GM12874 (cell line): Measurements from ENCODE around the gene DHRS1.

Experiments
- TF ChIP-seq, protein P1 (sequence below): IDR thresholded peaks from 2 replicates; pipeline ENCODE4 v1.5.1; 2011; ENCODE audit warnings: low read depth, mild to moderate bottlenecking, control low read depth, low read length, moderate library complexity; ENCODE audit not compliant: insufficient read depth

Gene DHRS1

DNA sequence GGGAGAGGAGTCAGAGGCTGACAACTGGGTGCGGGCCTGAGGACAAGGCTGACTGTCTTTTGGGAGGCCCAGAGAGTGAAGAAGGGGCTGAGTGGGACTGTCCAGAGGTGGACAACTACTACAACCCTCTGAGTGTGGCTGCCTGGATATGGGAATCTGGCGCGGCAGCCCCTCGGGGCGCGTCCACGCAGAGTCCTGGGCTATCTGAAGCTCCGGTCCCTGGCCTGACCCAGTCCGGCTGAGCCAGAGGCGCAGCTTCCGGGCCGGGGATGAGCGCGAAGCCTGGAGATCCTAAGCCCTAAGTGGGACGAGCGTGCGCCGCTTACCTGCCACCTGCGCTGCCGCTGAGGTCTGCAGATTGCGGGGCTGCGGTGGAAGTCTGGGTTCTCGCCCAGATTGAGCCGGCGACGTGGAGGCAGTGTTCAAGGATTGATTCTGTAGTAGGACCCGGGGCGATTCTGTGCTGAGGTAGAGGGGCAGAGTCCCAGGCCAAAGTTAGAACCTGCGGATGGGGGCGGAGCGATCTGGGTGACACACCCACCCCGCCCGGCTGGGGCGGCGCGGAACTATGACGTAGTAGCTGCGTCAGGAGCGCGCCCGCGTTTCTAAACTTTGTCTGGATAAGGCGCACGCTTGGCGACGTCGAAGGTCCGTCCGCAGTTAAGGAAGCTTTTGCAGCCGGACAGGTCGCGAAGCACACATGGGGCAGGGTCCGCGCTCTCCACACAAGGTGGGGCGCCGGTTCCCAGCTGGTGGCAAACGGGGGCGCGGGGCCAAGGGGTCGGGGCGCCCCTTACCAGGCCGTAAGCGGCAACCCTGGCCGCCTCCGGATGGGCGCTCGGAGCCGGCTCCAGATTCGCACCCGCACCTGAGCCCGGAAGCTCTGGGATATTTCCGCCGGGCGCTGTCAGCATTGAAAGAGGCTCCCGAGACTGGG lies at the start of gene DHRS1, which contains the start of gene NOP9:
Gene DHRS1, minus strand, starts transcription at position 526 of the 937 bp plus-strand sequence. CDS start 674 bp downstream, outside the sequence.
Gene NOP9, plus strand, starts transcription at position 596 of the 937 bp plus-strand sequence. Its CDS starts 105 bp downstream, at position 701.
- TF ChIP-seq, protein P1, sequence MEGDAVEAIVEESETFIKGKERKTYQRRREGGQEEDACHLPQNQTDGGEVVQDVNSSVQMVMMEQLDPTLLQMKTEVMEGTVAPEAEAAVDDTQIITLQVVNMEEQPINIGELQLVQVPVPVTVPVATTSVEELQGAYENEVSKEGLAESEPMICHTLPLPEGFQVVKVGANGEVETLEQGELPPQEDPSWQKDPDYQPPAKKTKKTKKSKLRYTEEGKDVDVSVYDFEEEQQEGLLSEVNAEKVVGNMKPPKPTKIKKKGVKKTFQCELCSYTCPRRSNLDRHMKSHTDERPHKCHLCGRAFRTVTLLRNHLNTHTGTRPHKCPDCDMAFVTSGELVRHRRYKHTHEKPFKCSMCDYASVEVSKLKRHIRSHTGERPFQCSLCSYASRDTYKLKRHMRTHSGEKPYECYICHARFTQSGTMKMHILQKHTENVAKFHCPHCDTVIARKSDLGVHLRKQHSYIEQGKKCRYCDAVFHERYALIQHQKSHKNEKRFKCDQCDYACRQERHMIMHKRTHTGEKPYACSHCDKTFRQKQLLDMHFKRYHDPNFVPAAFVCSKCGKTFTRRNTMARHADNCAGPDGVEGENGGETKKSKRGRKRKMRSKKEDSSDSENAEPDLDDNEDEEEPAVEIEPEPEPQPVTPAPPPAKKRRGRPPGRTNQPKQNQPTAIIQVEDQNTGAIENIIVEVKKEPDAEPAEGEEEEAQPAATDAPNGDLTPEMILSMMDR = no peak

DNA sequence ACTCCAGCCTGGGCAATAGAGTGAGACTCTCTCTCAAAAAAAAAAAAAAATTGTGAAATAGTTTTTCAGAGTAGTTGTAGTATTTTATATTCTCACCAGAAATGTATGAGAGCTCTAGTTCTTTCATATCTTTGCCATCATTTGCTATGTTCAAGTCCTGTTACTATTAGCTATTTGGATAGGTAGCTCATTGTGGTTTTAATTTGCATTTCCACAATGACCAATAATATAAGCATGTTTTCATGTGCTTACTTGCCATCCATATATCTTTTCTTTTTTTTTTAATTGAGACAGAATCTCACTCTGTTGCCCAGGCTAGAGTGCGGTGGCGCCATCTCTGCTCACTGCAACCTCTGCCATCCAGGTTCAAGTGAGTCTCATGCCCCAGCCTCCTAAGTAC lies 48.6 kb upstream of the DHRS1 start:
- TF ChIP-seq, protein P1 = no peak

DNA sequence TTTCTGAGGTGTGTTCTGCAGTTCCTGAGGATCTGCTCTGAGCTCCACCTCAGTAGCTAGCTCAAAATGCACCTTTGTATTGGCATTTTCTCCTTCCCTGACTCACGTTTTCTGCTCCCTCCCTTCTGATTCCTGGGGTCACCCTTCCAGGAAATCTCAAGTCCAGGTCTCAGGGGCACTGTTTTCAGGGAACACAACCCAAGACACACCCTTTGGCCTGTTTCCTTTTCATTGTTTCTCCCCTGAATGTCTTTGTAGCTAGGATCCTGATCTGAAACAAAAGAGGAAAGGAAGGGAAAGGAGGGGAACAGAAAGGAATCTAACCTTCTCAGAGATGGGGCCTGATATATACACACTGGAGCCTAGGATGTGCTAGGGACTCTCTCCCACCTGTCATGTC lies 47.6 kb upstream of the DHRS1 start:
- TF ChIP-seq, protein P1 = no peak

DNA sequence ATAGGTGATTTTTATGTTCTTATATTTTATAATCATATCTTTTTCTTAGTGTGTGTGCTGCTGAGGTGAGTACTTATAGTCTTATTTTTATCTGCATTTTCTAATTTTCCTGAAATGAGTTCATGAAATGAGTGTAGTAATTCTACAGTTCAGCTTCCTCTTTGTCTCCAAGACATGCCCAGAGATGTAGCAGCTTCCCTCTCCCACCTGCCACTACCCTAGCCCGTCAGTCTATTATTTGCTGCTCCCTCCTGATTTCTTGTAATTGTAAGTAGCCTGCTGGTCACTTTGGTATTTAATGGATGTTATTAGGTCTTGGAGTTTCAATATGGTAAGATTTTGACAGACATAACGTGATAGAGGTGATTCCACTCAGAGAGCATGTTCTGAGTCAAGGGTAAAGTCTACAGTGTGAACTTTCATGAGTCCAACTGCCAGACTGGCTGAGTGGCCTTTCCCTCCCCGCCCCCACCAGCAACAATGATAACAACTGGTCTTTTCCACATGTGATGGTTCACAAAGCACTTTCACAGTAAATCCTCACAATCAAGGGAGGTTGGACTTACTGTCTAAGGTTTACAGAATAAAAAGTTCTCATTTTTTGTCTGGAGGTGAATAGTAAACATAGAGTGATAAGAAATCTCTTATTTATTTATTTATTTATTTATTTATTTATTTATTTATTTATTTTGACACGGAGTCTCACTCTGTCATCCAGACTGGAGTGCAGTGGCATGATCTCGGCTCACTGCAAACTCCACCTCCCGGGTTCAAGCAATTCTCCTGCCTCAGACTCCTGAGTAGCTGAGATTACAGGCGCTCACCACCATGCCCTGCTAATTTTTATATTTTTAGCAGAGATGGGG lies 44.4 kb upstream of the DHRS1 start:
- TF ChIP-seq, protein P1 = no peak

DNA sequence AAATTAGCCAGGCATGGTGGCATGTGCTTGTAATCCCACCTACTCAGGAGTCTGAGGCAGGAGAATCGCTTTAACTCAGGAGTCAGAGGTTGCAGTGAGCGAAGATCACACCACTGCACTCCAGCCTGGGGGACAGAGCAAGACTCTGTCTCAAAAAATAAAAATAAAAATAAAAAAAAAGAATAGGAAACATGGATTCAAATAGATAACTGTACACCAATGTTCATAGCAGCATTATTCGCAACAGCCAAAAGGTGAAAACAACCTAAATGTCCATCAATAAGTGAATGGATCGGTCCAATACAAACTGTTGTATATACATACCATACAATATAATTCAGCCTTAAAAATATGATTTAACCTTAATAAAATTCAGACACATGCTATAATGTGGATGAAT lies 43.3 kb upstream of the DHRS1 start:
- TF ChIP-seq, protein P1 = no peak

DNA sequence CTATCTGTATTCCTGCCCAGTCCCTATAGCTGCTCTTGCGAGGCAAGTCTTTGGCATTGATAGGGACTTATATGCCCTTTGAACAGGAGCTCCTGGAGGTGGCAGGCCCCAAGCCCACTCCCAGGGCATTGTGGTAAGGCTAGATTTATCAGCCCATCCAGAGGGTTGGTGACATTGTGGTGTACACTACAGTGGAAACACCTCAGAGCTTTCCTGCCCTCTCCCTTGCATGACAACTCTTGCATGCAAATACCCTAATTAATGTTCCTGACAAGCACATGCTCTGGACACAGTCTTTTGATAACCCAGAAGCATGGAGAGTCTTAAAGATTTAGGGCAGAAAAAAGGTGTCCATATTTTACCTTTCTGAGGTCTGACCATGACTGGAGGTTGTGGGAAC lies 41.0 kb upstream of the DHRS1 start:
- TF ChIP-seq, protein P1 = no peak
